ENCODE results near the gene ITIH5. TPM values are rescaled to one million over a fixed set of nuclear protein-coding genes. Genes with fewer than 3 reads are reported as not detected.
A peak's percentile ranks its signal among the peaks of the same experiment; 100 is the strongest.

Gene ITIH5
- total and polyA plus RNA-seq, 2 of the 13 experiments (the other 11 are each of a cell fraction or from before 2014, with no cell fraction given) = 4.7 to 8.9 TPM

DNA sequence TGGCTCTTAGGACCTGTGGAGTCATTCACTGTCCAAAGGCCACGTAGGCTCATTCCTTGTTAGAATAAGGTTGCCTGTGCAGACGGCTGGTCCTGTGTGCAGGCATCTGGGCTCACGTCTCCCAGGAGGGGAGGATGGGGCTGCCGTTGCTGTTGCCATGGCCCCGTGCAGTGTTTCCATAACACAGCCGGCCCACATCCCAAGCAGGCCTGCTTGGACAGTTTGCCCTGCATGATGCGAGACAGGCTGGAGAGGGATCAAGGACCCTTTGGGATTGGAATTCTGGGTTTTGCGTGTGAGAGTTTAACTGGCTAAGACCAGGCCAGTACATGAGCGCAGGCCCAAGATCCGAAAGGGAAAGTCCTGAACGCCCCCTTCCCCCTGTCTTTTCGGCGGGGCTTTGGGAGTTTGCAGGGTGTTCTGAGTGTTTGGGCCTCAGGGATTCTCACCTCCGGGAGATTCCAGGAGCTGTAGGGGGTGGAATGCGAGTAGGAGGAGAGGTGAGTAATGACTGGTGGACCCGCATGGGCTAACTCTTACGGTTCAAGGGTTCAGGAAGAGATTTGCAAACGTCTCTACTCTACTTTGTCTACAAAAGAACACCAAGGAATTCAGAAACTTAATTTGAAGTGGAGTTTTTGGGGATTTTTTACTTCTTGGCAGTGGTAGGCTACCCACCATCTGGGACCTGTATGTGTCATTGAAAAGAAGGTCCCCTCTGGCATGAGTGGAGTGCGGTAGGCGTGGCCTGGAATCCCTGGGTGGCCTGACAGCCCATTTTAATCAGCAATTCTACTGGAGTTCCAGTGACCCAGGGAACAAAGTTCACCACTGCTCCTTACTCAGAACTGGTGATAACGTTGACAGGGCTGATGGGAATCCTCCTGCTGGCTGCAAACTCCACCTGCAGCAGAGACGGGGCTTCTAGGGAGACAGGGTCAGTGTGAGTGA, 125.4 kb downstream of the ITIH5 start (continued):
- TF ChIP-seq ZNF205 (CRISPR knock-in tag; IDR thresholded peaks at IDR 0.05) = no peak
- TF ChIP-seq HMG20A (CRISPR knock-in tag; IDR thresholded peaks at IDR 0.05; ENCODE audit: borderline replicate concordance) = peak; percentile 33; the same call in 1 of the 2 replicates
- TF ChIP-seq ZNF530 (CRISPR knock-in tag; IDR thresholded peaks at IDR 0.05; ENCODE audit: low read depth) = no peak
- peak in 1 of 2 experiments; percentile 68; a peak in 2 of 4 replicates for TF ChIP-seq POLR2A (IDR thresholded peaks at IDR 0.05; ENCODE audit: insufficient read depth in 1 of 2, low read depth in 2 of 2, low read length in 2 of 2)
- TF ChIP-seq, protein P1, sequence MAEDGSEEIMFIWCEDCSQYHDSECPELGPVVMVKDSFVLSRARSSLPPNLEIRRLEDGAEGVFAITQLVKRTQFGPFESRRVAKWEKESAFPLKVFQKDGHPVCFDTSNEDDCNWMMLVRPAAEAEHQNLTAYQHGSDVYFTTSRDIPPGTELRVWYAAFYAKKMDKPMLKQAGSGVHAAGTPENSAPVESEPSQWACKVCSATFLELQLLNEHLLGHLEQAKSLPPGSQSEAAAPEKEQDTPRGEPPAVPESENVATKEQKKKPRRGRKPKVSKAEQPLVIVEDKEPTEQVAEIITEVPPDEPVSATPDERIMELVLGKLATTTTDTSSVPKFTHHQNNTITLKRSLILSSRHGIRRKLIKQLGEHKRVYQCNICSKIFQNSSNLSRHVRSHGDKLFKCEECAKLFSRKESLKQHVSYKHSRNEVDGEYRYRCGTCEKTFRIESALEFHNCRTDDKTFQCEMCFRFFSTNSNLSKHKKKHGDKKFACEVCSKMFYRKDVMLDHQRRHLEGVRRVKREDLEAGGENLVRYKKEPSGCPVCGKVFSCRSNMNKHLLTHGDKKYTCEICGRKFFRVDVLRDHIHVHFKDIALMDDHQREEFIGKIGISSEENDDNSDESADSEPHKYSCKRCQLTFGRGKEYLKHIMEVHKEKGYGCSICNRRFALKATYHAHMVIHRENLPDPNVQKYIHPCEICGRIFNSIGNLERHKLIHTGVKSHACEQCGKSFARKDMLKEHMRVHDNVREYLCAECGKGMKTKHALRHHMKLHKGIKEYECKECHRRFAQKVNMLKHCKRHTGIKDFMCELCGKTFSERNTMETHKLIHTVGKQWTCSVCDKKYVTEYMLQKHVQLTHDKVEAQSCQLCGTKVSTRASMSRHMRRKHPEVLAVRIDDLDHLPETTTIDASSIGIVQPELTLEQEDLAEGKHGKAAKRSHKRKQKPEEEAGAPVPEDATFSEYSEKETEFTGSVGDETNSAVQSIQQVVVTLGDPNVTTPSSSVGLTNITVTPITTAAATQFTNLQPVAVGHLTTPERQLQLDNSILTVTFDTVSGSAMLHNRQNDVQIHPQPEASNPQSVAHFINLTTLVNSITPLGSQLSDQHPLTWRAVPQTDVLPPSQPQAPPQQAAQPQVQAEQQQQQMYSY (CRISPR knock-in tag; IDR thresholded peaks at IDR 0.05) = no peak
- TF ChIP-seq DMAP1 (CRISPR knock-in tag; IDR thresholded peaks at IDR 0.05) = no peak
- TF ChIP-seq ZBTB20 (CRISPR knock-in tag; IDR thresholded peaks at IDR 0.05; ENCODE audit: borderline replicate concordance, low read depth) = no peak
- 0 out of 2 replicates have a peak, but pooled peaks have one; percentile 25 for TF ChIP-seq RNF2 (conservative IDR thresholded peaks at IDR 0.05; ENCODE audit: low read depth)
- TF ChIP-seq ZNF777 (CRISPR knock-in tag; IDR thresholded peaks at IDR 0.05) = no peak
- TF ChIP-seq ZNF776 (CRISPR knock-in tag; IDR thresholded peaks at IDR 0.05) = 0 out of 2 replicates have a peak, but pooled peaks have one; percentile 32
- TF ChIP-seq, protein P2, sequence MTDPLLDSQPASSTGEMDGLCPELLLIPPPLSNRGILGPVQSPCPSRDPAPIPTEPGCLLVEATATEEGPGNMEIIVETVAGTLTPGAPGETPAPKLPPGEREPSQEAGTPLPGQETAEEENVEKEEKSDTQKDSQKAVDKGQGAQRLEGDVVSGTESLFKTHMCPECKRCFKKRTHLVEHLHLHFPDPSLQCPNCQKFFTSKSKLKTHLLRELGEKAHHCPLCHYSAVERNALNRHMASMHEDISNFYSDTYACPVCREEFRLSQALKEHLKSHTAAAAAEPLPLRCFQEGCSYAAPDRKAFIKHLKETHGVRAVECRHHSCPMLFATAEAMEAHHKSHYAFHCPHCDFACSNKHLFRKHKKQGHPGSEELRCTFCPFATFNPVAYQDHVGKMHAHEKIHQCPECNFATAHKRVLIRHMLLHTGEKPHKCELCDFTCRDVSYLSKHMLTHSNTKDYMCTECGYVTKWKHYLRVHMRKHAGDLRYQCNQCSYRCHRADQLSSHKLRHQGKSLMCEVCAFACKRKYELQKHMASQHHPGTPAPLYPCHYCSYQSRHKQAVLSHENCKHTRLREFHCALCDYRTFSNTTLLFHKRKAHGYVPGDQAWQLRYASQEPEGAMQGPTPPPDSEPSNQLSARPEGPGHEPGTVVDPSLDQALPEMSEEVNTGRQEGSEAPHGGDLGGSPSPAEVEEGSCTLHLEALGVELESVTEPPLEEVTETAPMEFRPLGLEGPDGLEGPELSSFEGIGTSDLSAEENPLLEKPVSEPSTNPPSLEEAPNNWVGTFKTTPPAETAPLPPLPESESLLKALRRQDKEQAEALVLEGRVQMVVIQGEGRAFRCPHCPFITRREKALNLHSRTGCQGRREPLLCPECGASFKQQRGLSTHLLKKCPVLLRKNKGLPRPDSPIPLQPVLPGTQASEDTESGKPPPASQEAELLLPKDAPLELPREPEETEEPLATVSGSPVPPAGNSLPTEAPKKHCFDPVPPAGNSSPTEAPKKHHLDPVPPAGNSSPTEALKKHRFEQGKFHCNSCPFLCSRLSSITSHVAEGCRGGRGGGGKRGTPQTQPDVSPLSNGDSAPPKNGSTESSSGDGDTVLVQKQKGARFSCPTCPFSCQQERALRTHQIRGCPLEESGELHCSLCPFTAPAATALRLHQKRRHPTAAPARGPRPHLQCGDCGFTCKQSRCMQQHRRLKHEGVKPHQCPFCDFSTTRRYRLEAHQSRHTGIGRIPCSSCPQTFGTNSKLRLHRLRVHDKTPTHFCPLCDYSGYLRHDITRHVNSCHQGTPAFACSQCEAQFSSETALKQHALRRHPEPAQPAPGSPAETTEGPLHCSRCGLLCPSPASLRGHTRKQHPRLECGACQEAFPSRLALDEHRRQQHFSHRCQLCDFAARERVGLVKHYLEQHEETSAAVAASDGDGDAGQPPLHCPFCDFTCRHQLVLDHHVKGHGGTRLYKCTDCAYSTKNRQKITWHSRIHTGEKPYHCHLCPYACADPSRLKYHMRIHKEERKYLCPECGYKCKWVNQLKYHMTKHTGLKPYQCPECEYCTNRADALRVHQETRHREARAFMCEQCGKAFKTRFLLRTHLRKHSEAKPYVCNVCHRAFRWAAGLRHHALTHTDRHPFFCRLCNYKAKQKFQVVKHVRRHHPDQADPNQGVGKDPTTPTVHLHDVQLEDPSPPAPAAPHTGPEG (CRISPR knock-in tag; IDR thresholded peaks at IDR 0.05) = no peak
- peak; percentile 36 for TF ChIP-seq TBL1XR1 (IDR thresholded peaks at IDR 0.05; ENCODE audit: borderline replicate concordance, low read length, partially characterized antibody)
- 0 out of 2 replicates have a peak, but pooled peaks have one; percentile 67 for TF ChIP-seq ZNF451 (CRISPR knock-in tag; IDR thresholded peaks at IDR 0.05)
- 0 out of 2 replicates have a peak, but pooled peaks have one; percentile 28 for TF ChIP-seq ZSCAN29 (CRISPR knock-in tag; conservative IDR thresholded peaks at IDR 0.05)
- TF ChIP-seq EHMT2 (IDR thresholded peaks at IDR 0.05; ENCODE audit: borderline replicate concordance, low read depth, low read length) = peak; percentile 53; the same call in 1 of the 2 replicates
- TF ChIP-seq ZNF768 (CRISPR knock-in tag; IDR thresholded peaks at IDR 0.05) = no peak
- peak; percentile 68 for TF ChIP-seq SKI (IDR thresholded peaks at IDR 0.05; ENCODE audit: partially characterized antibody)
- TF ChIP-seq, protein P3, sequence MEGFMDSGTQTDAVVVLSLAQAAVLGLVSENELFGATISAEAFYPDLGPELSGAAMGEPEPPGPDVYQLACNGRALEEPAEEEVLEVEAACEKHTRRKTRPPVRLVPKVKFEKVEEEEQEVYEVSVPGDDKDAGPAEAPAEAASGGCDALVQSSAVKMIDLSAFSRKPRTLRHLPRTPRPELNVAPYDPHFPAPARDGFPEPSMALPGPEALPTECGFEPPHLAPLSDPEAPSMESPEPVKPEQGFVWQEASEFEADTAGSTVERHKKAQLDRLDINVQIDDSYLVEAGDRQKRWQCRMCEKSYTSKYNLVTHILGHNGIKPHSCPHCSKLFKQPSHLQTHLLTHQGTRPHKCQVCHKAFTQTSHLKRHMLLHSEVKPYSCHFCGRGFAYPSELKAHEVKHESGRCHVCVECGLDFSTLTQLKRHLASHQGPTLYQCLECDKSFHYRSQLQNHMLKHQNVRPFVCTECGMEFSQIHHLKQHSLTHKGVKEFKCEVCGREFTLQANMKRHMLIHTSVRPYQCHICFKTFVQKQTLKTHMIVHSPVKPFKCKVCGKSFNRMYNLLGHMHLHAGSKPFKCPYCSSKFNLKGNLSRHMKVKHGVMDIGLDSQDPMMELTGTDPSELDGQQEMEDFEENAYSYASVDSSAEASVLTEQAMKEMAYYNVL (CRISPR knock-in tag; IDR thresholded peaks at IDR 0.05; ENCODE audit: borderline replicate concordance) = peak; percentile 42; the same call in 1 of the 2 replicates
